HG02759 (cell line): Measurements from ENCODE around the gene LAYN.

Experiments used
- ATAC-seq: cut with Tn5 transposase; IDR thresholded peaks from one replicate; pipeline ENCODE4 v1.9.1; 2021; ENCODE audit warnings: mild to moderate bottlenecking, moderate library complexity; ENCODE audit not compliant: unreplicated experiment

Gene LAYN

DNA sequence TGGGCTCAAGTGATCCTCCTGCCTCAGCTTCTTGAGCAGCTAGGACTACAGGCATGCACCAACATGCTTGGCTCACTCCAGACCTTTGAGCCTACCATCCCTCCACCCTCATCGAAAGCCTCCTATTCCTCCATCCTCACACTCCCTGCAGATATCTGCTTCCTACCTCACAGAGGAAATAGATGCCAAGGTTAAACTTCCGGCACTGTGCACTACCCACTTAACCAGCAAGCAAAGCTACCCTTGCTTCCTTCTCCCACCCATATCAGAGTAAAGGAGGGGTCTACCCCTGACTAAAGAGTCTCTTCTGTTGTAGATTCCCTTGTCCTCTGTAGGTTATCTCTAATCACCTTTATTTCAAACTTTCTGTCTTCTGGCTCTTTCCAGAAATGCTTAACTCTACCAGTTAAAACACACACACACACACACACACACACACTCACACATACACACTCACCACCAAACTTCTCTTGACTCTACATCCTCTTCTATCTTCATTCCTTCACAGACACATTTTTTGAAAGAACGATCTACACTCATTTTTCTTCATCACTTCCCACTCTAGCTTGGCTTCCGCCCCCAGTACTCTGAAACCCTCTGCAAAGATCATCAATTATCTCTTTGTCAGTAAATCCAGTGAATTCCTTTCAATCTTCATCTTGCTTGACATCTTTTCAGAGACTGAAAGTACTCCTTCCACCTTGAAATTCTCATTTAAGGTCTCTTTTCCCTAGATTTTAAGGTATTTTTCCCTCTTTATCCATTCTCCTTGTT, 50.9 kb downstream of the LAYN start:
- ATAC-seq: no peak

- ATAC-seq: no peak
Measured at GRCh38 chr11:111592491-111592890, 52.0 kb downstream of the LAYN start.

DNA sequence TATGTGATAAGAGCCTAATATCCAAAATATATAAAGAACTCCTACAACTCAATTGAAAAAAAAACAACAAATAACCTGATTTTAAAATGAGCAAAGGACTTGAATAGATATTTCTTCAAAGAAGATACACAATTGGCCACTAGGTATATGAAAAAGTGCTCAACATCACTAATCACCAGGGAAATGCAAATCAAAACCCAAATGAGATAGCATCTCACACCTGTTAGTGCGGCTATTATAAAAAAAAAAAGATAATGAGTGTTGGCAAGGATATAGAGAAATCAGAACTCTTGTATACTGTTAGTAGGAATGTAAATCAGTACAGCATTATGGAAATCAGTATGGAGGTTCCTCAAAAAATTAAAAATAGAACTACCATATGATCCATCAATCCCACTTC, 55.8 kb downstream of the LAYN start:
- ATAC-seq: no peak

DNA sequence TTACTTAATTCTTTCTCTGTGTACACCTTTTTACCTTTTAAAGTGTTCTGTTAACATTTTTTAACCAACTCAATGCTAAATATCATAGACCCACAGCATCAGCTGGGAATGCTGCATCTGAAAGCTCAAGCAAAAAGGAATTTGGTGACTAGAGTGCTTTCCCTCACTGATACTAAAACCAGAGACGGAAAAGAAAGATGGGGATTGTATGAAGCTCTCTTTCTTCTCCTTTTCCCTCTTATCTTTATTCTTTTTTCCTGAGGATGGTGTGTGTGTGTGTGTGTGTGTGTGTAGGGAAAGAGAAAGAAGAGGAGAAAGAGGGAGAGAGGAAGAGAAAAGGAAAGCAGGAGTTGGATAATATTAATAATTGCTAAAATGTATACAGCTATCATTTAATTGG, 57.6 kb downstream of the LAYN start:
- no peak for ATAC-seq

DNA sequence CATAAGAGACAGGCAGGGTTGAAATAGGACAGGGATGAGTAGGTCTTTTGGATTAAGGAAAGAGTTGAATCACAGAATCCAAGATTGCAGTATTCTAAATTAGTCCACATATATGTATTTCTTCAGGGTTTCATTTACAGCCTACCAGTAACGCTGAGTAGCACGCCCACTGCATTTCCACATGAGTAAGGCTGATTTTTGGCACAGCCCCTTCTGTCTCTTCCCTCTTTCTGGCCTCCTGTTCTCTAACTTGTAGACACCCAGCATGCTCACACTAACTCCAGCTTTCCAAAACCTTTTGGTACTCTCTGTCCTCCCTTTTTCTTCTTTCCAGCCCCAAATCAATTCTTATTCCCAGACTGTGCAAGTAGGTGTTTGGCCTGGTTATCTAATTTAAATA, 58.0 kb downstream of the LAYN start:
- ATAC-seq: no peak

- ATAC-seq: no peak
Measured at GRCh38 chr11:111601636-111601978, 61.1 kb downstream of the LAYN start.

DNA sequence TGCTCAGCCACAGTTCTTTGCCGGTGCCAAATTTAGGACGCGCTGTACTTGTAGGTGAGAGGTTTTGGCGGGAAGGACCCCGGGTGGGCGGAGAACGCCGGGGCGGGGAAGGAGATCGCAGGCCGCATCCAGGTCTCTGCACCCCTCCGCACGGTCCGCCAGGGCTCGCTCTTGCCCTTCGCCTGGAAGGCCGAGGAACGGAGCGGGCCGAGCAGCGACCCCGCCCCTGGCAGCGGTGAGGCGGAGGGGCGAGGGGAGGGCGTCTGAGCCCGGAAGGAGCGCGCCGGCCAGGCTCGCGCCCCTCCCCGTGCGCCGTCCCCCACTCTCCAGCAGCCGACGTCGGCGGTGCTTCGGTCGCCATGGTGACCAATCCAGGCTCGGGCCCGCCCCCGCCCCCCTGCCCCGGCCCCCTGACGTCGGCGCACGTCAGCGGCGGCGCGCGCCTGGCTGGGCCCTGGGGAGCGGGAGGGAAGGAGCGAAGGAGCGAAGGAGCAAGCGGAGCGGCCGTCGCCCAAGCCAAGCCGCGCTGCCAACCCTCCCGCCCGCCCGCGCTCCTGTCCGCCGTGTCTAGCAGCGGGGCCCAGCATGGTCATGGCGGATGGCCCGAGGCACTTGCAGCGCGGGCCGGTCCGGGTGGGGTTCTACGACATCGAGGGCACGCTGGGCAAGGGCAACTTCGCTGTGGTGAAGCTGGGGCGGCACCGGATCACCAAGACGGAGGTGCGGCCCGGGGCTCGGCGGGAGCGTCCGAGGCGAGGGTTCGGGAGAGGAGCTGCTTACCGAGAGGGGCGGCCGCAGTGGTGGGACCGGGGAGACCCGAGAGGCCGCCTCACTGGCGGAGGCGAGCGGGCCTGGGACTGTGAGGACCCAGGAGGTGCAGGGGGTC, 61.7 kb downstream of the LAYN start, which contains the start of gene SIK2:
SIK2 (plus strand) TSS at position 471 of the 886 bp plus-strand sequence; CDS start at position 586, 115 bp downstream.
- ATAC-seq: peak; percentile 92

- peak; percentile 0 for ATAC-seq
Measured at GRCh38 chr11:111602865-111603610, 62.5 kb downstream of the LAYN start.

DNA sequence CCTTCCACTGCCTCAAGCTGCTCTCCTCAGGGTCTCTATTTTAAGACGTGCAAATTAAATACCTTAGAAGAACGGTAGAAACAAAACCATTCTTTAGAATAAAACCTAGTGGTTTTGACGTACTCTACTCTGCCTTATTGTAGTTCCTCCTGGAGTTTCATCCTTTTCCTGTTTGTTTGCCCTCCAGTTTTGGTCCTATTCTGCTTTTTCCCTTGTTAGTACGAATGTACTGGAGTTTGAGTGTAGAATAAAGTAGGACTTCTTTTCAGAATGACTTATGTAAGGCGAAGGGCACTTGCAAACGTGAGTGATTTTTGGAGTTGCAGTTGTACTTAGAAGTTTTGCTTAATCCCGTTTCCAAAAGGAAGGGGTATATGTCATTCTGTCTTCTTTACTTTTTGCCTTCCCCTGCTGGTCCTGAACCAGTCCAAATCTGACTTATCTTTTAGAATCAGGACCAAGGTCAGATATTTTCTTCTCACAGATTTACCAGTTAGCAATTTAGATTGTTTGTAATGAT, 63.2 kb downstream of the LAYN start:
- ATAC-seq: no peak

GRCh38 chr11:111604392-111605009, 64.0 kb downstream of the LAYN start:
- no peak for ATAC-seq

GRCh38 chr11:111605681-111606080, 65.2 kb downstream of the LAYN start:
- ATAC-seq: no peak

DNA sequence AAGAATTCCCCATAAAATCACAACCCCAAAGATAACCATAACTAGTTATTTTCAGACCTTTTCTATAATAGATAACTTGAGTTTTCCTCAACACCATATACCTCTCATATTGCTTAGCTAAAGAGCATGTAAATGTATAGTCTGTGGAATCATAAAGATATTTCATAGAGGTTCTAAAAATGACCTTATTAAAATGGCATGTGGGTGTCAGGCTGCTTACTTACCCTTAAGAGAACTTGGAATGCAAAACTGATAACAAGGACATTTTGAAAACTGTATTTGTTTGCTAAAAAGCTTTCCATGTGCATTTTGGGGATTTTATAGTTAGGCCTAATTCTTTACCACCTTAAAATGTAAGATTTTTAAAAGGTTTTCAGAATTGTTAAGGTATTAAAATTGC, 66.5 kb downstream of the LAYN start:
- ATAC-seq: no peak

GRCh38 chr11:111607751-111608150, 67.2 kb downstream of the LAYN start:
- ATAC-seq: no peak
